HCT116 (cell line): ENCODE data around the gene FANCD2OS. TPM values are rescaled to one million over a fixed set of nuclear protein-coding genes. Genes with fewer than 3 reads are reported as not detected.

Experiments used
- ATAC-seq: fragments of 200-7000 bp; cut with Tn5 transposase; 2 replicates; pipeline ENCODE4 v1.9.1; 2020; ENCODE audit warnings: mild to moderate bottlenecking, moderate library complexity
- BruUV-seq: library from RNA; stranded (reverse); fragments of 400-500 nt; replicated peaks from 2 replicates; lab custom pipeline; 2021; lab: Mats Ljungman, UMichigan
- CTCF ChIA-PET: fragments of 300-600 bp; sonication (Branson Sonifier 250); formaldehyde crosslinking; loops from one replicate; lab custom pipeline; 2021; ENCODE audit warnings: antibody characterized with exemption; lab: Charles Lee
- POLR2A ChIA-PET: fragments of 300-600, 350-600 bp; sonication (Branson Sonifier 250); formaldehyde crosslinking; loops from one replicate; lab custom pipeline; 2021; ENCODE audit warnings: antibody characterized with exemption; lab: Charles Lee
- RAD21 ChIA-PET, 2 experiments: fragments of 300-600 bp; sonication (Branson Sonifier 250); formaldehyde crosslinking; loops; one replicate each; lab custom pipeline; 2023; ENCODE audit warnings: low total read pairs in 2 of 2; ENCODE audit not compliant: uncharacterized antibody in 2 of 2, unreplicated experiment in 2 of 2, low non-redundant PET in 1 of 2; lab: Charles Lee
- DNase-seq: peaks from one replicate; pipeline ENCODE4 v3.0.0-alpha.2; 2010; ENCODE audit warnings: low read depth, low spot score
- H2AFZ ChIP-seq: fragments of 200-600 bp; shearing (Covaris generic), sonication (generic); 2 replicates; pipeline ENCODE4 v1.6.1; 2017; ENCODE audit warnings: low read depth, mixed run types, mixed read lengths, antibody characterized with exemption, low read length; ENCODE audit not compliant: poor library complexity, severe bottlenecking
- H3K27ac ChIP-seq: 2 replicates; pipeline ENCODE4 v1.5.1; 2012; ENCODE audit warnings: low read depth, low read length
- H3K27me3 ChIP-seq: fragments of 200-600 bp; sonication (generic); 2 replicates; pipeline ENCODE4 v1.6.1; 2016; ENCODE audit warnings: mixed run types, low read length, mixed read lengths; ENCODE audit not compliant: insufficient read depth
- H3K36me3 ChIP-seq, 2 experiments: fragments of 200-500 bp in 1 of 2; fragments of 200-600 bp in 1 of 2; sonication (Bioruptor generic) in 1 of 2; sonication (generic) in 1 of 2; 2 replicates each; pipeline versions ENCODE4 v1.5.1 to v1.6.1; 2014 to 2016; ENCODE audit warnings: low read length in 2 of 2, inconsistent platforms in 1 of 2, mixed read lengths in 1 of 2, mixed run types in 1 of 2; ENCODE audit not compliant: insufficient read depth in 2 of 2, control insufficient read depth in 1 of 2
- H3K4me1 ChIP-seq, 2 experiments: fragments of 200-600 bp in 1 of 2; sonication (generic) in 1 of 2; 2 replicates each; pipeline versions ENCODE4 v1.5.1 to v1.6.1; 2012 to 2017; ENCODE audit warnings: low read length in 2 of 2, inconsistent platforms in 1 of 2, mild to moderate bottlenecking in 1 of 2, mixed read lengths in 1 of 2, mixed run types in 1 of 2, moderate library complexity in 1 of 2; ENCODE audit not compliant: insufficient read depth in 2 of 2, control insufficient read depth in 1 of 2
- H3K4me2 ChIP-seq: fragments of 200-600 bp; sonication (generic); 2 replicates; pipeline ENCODE4 v1.6.1; 2017; ENCODE audit warnings: mixed run types, low read length, mixed read lengths
- H3K4me3 ChIP-seq, 2 experiments: fragments of 200-600 bp in 1 of 2; sonication (generic) in 1 of 2; replicated peaks in 1 of 2; 2 replicates each; pipeline ENCODE4 v1.5.1; 2011 to 2016; ENCODE audit warnings: low read length in 2 of 2, control low read depth in 1 of 2, low read depth in 1 of 2, mild to moderate bottlenecking in 1 of 2, mixed read lengths in 1 of 2, mixed run types in 1 of 2
- H3K79me2 ChIP-seq: fragments of 200-600 bp; sonication (generic); 2 replicates; pipeline ENCODE4 v1.6.1; 2017; ENCODE audit warnings: mild to moderate bottlenecking, mixed run types, low read length, moderate library complexity, mixed read lengths; ENCODE audit not compliant: insufficient read depth
- H3K9ac ChIP-seq: fragments of 200-600 bp; sonication (generic); 2 replicates; pipeline ENCODE4 v1.6.1; 2016; ENCODE audit warnings: low read length, mixed read lengths
- H3K9me2 ChIP-seq: fragments of 200-600 bp; sonication (generic), shearing (Covaris generic); 2 replicates; pipeline ENCODE4 v1.6.1; 2017; ENCODE audit warnings: mixed run types, mild to moderate bottlenecking, moderate library complexity; ENCODE audit not compliant: insufficient read depth
- H3K9me3 ChIP-seq, 2 experiments: fragments of 200-500 bp in 1 of 2; fragments of 200-600 bp in 1 of 2; sonication (Bioruptor generic) in 1 of 2; sonication (generic) in 1 of 2; 2 replicates each; pipeline ENCODE4 v1.6.1; 2014 to 2017; ENCODE audit warnings: low read length in 2 of 2, mixed read lengths in 2 of 2, inconsistent platforms in 1 of 2, low read depth in 1 of 2, mild to moderate bottlenecking in 1 of 2, mixed run types in 1 of 2, moderate library complexity in 1 of 2; ENCODE audit not compliant: control insufficient read depth in 1 of 2, insufficient read depth in 1 of 2
- H4K20me1 ChIP-seq: fragments of 200-600 bp; sonication (generic), shearing (Covaris generic); 2 replicates; pipeline ENCODE4 v1.6.1; 2017; ENCODE audit warnings: mixed run types, mild to moderate bottlenecking, moderate library complexity; ENCODE audit not compliant: insufficient read depth
- CBX3 ChIP-seq: IDR thresholded peaks from 2 replicates; pipeline ENCODE4 v1.6.1; 2012; ENCODE audit warnings: low read depth
- CEBPB ChIP-seq: IDR thresholded peaks from 2 replicates; pipeline ENCODE4 v1.6.1; 2012; ENCODE audit warnings: low read depth
- EGR1 ChIP-seq: IDR thresholded peaks from 2 replicates; pipeline ENCODE4 v1.6.1; 2012; ENCODE audit warnings: low read depth
- EZH2 ChIP-seq: fragments of 200-600 bp; sonication (generic); IDR thresholded peaks from 2 replicates; pipeline ENCODE4 v1.6.1; 2017; ENCODE audit warnings: antibody characterized with exemption, mixed run types
- EZH2phosphoT487 ChIP-seq: fragments of 200-600 bp; IDR thresholded peaks from 2 replicates; pipeline ENCODE4 v1.6.1; 2018; ENCODE audit warnings: antibody characterized with exemption, borderline replicate concordance
- FOSL1 ChIP-seq: IDR thresholded peaks from 2 replicates; pipeline ENCODE4 v1.6.1; 2012; ENCODE audit warnings: low read depth
- POLR2A ChIP-seq: IDR thresholded peaks from 2 replicates; pipeline ENCODE4 v1.7.0; 2011; ENCODE audit warnings: borderline replicate concordance; ENCODE audit not compliant: insufficient read depth, insufficient read length; ENCODE audit errors: extremely low read depth
- RAD21 ChIP-seq: IDR thresholded peaks from 2 replicates; pipeline ENCODE4 v1.6.1; 2012; ENCODE audit warnings: low read depth, mild to moderate bottlenecking
- SIN3A ChIP-seq: IDR thresholded peaks from 2 replicates; pipeline ENCODE4 v1.6.1; 2012; ENCODE audit warnings: low read depth
- SP1 ChIP-seq: IDR thresholded peaks from 2 replicates; pipeline ENCODE4 v1.6.1; 2012; ENCODE audit warnings: low read depth
- SRF ChIP-seq: IDR thresholded peaks from 2 replicates; pipeline ENCODE4 v1.6.1; 2012; ENCODE audit warnings: low read depth
- TCF7L2 ChIP-seq: IDR thresholded peaks from 2 replicates; pipeline ENCODE4 v1.7.0; 2011; ENCODE audit warnings: borderline replicate concordance, inconsistent platforms; ENCODE audit not compliant: insufficient read depth, insufficient read length; ENCODE audit errors: extremely low read depth
- ZNF274 ChIP-seq: fragments of 200-500 bp; sonication (Bioruptor generic); IDR thresholded peaks from 2 replicates; pipeline ENCODE4 v1.6.1; 2014; ENCODE audit warnings: mild to moderate bottlenecking, low read depth, low read length, inconsistent platforms
- intact Hi-C: fragments of 100-400 bp; cut with micrococcal nuclease; formaldehyde crosslinking; loops from 2 replicates; pipeline ENCODE4 v1.10.0; 2022
- total RNA-seq: library from RNA; stranded (reverse); gene quantifications from one replicate; pipeline ENCODE4 v1.2.1, GENCODE V29; 2021; ENCODE audit not compliant: unreplicated experiment
- TF ChIP-seq, protein P1 (sequence below): IDR thresholded peaks from 2 replicates; pipeline ENCODE4 v1.6.1; 2012
- TF ChIP-seq, protein P2 (sequence below), 3 experiments: fragments of 200-600 bp in 1 of 3; sonication (generic) in 1 of 3; IDR thresholded peaks in 2 of 3; conservative IDR thresholded peaks in 1 of 3; 2 replicates each; pipeline ENCODE4 v1.5.1; 2012 to 2017; ENCODE audit warnings: low read depth in 2 of 3, low read length in 2 of 3, antibody characterized with exemption in 1 of 3, borderline replicate concordance in 1 of 3, control low read depth in 1 of 3, mild to moderate bottlenecking in 1 of 3, mixed read lengths in 1 of 3, mixed run types in 1 of 3, moderate library complexity in 1 of 3; ENCODE audit not compliant: insufficient read depth in 1 of 3
- TF ChIP-seq, protein P3 (sequence below): IDR thresholded peaks from 2 replicates; pipeline ENCODE4 v1.6.1; 2012

Gene FANCD2OS
- total RNA-seq, 1 experiment from 2014 or later, result not detected

DNA sequence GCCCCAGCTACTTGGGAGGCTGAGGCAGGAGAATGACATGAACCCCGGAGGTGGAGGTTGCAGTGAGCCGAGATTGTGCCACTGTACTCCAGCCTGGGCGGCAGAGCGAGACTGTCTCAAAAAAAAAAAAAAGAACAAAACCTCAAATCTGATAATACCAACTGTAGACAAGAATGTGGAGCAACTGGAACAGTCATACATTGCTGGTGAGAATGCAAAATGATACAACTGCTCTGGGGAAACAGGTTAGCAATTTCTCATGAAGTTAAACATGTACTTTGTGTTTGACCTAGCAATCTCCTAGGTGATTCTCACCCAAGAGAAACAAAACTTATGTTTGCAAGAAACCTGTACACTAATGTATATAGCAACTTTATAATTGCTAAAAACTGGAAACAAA, 29.1 kb upstream of the FANCD2OS start:
- no peak overlapping the region for H3K4me2 ChIP-seq
- no peaks in the 10 kb centered on the region for H3K27me3 ChIP-seq
- no peaks in the 10 kb centered on the region for H3K9me2 ChIP-seq
- TF ChIP-seq ZNF274 (no peak), SRF (no peak), SP1 (no peak), SIN3A (no peak), CBX3 (no peak), EGR1 (no peak), RAD21 (no peak), EZH2phosphoT487 (no peak), EZH2 (no peak), CEBPB (no peak), FOSL1 (no peak), POLR2A (no peak), TCF7L2 (no peak)
- TF ChIP-seq, protein P1, sequence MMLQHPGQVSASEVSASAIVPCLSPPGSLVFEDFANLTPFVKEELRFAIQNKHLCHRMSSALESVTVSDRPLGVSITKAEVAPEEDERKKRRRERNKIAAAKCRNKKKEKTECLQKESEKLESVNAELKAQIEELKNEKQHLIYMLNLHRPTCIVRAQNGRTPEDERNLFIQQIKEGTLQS, result no peak
- TF ChIP-seq, protein P2, sequence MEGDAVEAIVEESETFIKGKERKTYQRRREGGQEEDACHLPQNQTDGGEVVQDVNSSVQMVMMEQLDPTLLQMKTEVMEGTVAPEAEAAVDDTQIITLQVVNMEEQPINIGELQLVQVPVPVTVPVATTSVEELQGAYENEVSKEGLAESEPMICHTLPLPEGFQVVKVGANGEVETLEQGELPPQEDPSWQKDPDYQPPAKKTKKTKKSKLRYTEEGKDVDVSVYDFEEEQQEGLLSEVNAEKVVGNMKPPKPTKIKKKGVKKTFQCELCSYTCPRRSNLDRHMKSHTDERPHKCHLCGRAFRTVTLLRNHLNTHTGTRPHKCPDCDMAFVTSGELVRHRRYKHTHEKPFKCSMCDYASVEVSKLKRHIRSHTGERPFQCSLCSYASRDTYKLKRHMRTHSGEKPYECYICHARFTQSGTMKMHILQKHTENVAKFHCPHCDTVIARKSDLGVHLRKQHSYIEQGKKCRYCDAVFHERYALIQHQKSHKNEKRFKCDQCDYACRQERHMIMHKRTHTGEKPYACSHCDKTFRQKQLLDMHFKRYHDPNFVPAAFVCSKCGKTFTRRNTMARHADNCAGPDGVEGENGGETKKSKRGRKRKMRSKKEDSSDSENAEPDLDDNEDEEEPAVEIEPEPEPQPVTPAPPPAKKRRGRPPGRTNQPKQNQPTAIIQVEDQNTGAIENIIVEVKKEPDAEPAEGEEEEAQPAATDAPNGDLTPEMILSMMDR (IDR thresholded peaks at IDR 0.05 in 2 of 3, conservative IDR thresholded peaks at IDR 0.05 in 1 of 3; ENCODE audit: borderline replicate concordance in 1 of 3, insufficient read depth in 1 of 3, low read depth in 2 of 3, low read length in 2 of 3), result no peak
- TF ChIP-seq, protein P3, sequence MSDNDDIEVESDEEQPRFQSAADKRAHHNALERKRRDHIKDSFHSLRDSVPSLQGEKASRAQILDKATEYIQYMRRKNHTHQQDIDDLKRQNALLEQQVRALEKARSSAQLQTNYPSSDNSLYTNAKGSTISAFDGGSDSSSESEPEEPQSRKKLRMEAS, result no peak
- TF ChIP-seq, all 23 proteins: peak for 0
- no peak overlapping the region for H3K9ac ChIP-seq
- DNase-seq (no peak), ATAC-seq (no peak)
- intact Hi-C loops, result no loop called here
- H2AFZ ChIP-seq, result no peak overlapping the region
- H3K9me3 ChIP-seq, result no peaks in the 10 kb centered on the region
- ChIA-PET POLR2A (no interaction called here), CTCF (no interaction called here), RAD21 (no interaction called here)
- no TSS peak for BruUV-seq
- H3K79me2 ChIP-seq, result peaks cover 4% of the 10 kb centered on the region
- peaks cover 4 to 7% of the 10 kb centered on the region in 2 experiments; a peak in 3 of 4 replicates for H3K4me1 ChIP-seq
- H3K36me3 ChIP-seq, result no peaks in the 10 kb centered on the region
- H3K4me3 ChIP-seq, result no peak overlapping the region
- H4K20me1 ChIP-seq, result no peaks in the 10 kb centered on the region
- H3K27ac ChIP-seq, result no peak overlapping the region
